RWPE2 (cell line): ENCODE data around the gene BRD7.
A peak's percentile ranks its signal among the peaks of the same experiment; 100 is the strongest.

ENCODE experiments used
- ATAC-seq: fragments of 200-7000 bp; cut with Tn5 transposase; 3 replicates; pipeline ENCODE4 v1.9.1; 2021; ENCODE audit warnings: low read depth
- DNase-seq: peaks from one replicate; pipeline ENCODE4 v3.0.0-alpha.2; 2020; ENCODE audit warnings: low spot score
- H3K27ac ChIP-seq: fragments of 450-650 bp; 2 replicates; pipeline ENCODE4 v1.5.1; 2017; ENCODE audit warnings: mild to moderate bottlenecking; ENCODE audit not compliant: poor library complexity, severe bottlenecking
- H3K27me3 ChIP-seq: fragments of 250-450 bp; sonication (Bioruptor Pico); 2 replicates; pipeline ENCODE4 v1.5.1; 2021; ENCODE audit warnings: mild to moderate bottlenecking, moderate library complexity; ENCODE audit not compliant: insufficient read depth, poor library complexity, severe bottlenecking
- H3K36me3 ChIP-seq: fragments of 250-450 bp; sonication (Bioruptor Pico); 2 replicates; pipeline ENCODE4 v1.5.1; 2020; ENCODE audit warnings: low read depth, mild to moderate bottlenecking, moderate library complexity
- H3K4me1 ChIP-seq: fragments of 250-450 bp; sonication (Bioruptor Pico); 2 replicates; pipeline ENCODE4 v1.5.1; 2021; ENCODE audit warnings: mild to moderate bottlenecking, moderate library complexity; ENCODE audit not compliant: insufficient read depth, poor library complexity, severe bottlenecking
- H3K4me3 ChIP-seq: fragments of 250-450 bp; sonication (Bioruptor Pico); 2 replicates; pipeline ENCODE4 v1.5.1; 2021; ENCODE audit warnings: mild to moderate bottlenecking, moderate library complexity; ENCODE audit not compliant: severe bottlenecking
- H3K9me3 ChIP-seq: fragments of 250-450 bp; sonication (Bioruptor Pico); 2 replicates; pipeline ENCODE4 v1.5.1; 2021; ENCODE audit warnings: mild to moderate bottlenecking, moderate library complexity; ENCODE audit not compliant: severe bottlenecking
- CTCF ChIP-seq: fragments of 450-650 bp; IDR thresholded peaks from one replicate; pipeline ENCODE4 v1.5.1; 2017; ENCODE audit warnings: mild to moderate bottlenecking, moderate library complexity; ENCODE audit not compliant: poor library complexity, severe bottlenecking

Gene BRD7

GRCh38 chr16:50395763-50396710 lies 27.2 kb upstream of the BRD7 start:
- H3K4me1 ChIP-seq = peaks cover 18% of the 10 kb centered on the region
- ATAC-seq = no peak
- no peaks in the 10 kb centered on the region for H3K27me3 ChIP-seq
- H3K4me3 ChIP-seq = peak overlapping the region; percentile 2
- no peaks in the 10 kb centered on the region for H3K9me3 ChIP-seq
- DNase-seq = no peak
- TF ChIP-seq CTCF = no peak
- peak overlapping the region; percentile 98 for H3K27ac ChIP-seq
- H3K36me3 ChIP-seq = no peaks in the 10 kb centered on the region

- ATAC-seq (no peak), DNase-seq (no peak)
- Histone ChIP-seq H3K36me3 (no peaks in the 10 kb centered on the region), H3K9me3 (no peaks in the 10 kb centered on the region), H3K4me3 (no peak overlapping the region), H3K4me1 (peaks cover 18% of the 10 kb centered on the region), H3K27ac (no peak overlapping the region), H3K27me3 (no peaks in the 10 kb centered on the region)
- no peak for TF ChIP-seq CTCF
These were observed 25.3 kb upstream of the BRD7 start for GRCh38 chr16:50393858-50394802.

GRCh38 chr16:50393416-50393815 lies 24.6 kb upstream of the BRD7 start:
- no peaks in the 10 kb centered on the region for H3K36me3 ChIP-seq
- H3K27ac ChIP-seq = no peak overlapping the region
- H3K9me3 ChIP-seq = no peaks in the 10 kb centered on the region
- ATAC-seq (no peak), DNase-seq (no peak)
- TF ChIP-seq CTCF = no peak
- peaks cover 18% of the 10 kb centered on the region for H3K4me1 ChIP-seq
- no peaks in the 10 kb centered on the region for H3K27me3 ChIP-seq
- H3K4me3 ChIP-seq = no peak overlapping the region

- no peaks in the 10 kb centered on the region for H3K27me3 ChIP-seq
- no peak overlapping the region for H3K27ac ChIP-seq
- peaks cover 5% of the 10 kb centered on the region for H3K4me1 ChIP-seq
- H3K9me3 ChIP-seq = no peaks in the 10 kb centered on the region
- TF ChIP-seq CTCF = no peak
- H3K36me3 ChIP-seq = no peaks in the 10 kb centered on the region
- H3K4me3 ChIP-seq = no peak overlapping the region
- no peak for DNase-seq
- no peak for ATAC-seq
These were observed 22.3 kb upstream of the BRD7 start for GRCh38 chr16:50390914-50391716.
